ENCODE data around the gene ZNF738.
A peak's percentile ranks its signal among the peaks of the same experiment; 100 is the strongest.
"Not testable (repeated sequence)": the region's sequence is repeated elsewhere in the genome, so short reads cannot be mapped to it uniquely, and the experiment has no call there.

The ZNF738 gene

GRCh38 chr19:21358768-21359451 lies at the start of gene ZNF738:
ZNF738 (plus strand) TSS chr19:21359000; CDS start chr19:21359141, 141 bp downstream.
- peak; percentile 96 for DNase-seq (ENCODE audit: low read depth)

- DNase-seq (ENCODE audit: low read depth), result not testable (repeated sequence)
Measured at GRCh38 chr19:21312807-21313206, 46.0 kb upstream of the ZNF738 start.

GRCh38 chr19:21314676-21315075 lies 44.1 kb upstream of the ZNF738 start:
- DNase-seq (ENCODE audit: low read depth), result peak; percentile 91

GRCh38 chr19:21317821-21318220 lies 41.0 kb upstream of the ZNF738 start:
- DNase-seq (ENCODE audit: low read depth), result no peak

GRCh38 chr19:21321134-21321533 lies 37.7 kb upstream of the ZNF738 start:
- DNase-seq (ENCODE audit: low read depth), result peak; percentile 14

- DNase-seq (ENCODE audit: low read depth), result peak; percentile 42
Measured at GRCh38 chr19:21321996-21322395, 36.8 kb upstream of the ZNF738 start.

- DNase-seq (ENCODE audit: low read depth), result no peak
Measured at GRCh38 chr19:21322528-21322927, 36.3 kb upstream of the ZNF738 start.

GRCh38 chr19:21323000-21323399 lies 35.8 kb upstream of the ZNF738 start:
- no peak for DNase-seq (ENCODE audit: low read depth)

GRCh38 chr19:21326169-21326568 lies 32.6 kb upstream of the ZNF738 start:
- DNase-seq (ENCODE audit: low read depth), result no peak

- DNase-seq (ENCODE audit: low read depth), result peak; percentile 1
Measured at GRCh38 chr19:21328406-21328805, 30.4 kb upstream of the ZNF738 start.

GRCh38 chr19:21328885-21329605 lies 29.8 kb upstream of the ZNF738 start, which contains the start of gene ZNF708:
ZNF708 (minus strand) TSS chr19:21329410; CDS start chr19:21329212, 198 bp downstream.
- peak; percentile 87 for DNase-seq (ENCODE audit: low read depth)

GRCh38 chr19:21335721-21336120 lies 23.1 kb upstream of the ZNF738 start:
- no peak for DNase-seq (ENCODE audit: low read depth)

GRCh38 chr19:21344841-21345240 lies 14.0 kb upstream of the ZNF738 start:
- DNase-seq (ENCODE audit: low read depth), result not testable (repeated sequence)

GRCh38 chr19:21352830-21353229 lies 6.0 kb upstream of the ZNF738 start:
- DNase-seq (ENCODE audit: low read depth), result no peak

- no peak for DNase-seq (ENCODE audit: low read depth)
Measured at GRCh38 chr19:21362291-21362690, 3.5 kb downstream of the ZNF738 start.

GRCh38 chr19:21383980-21384582 lies 25.3 kb downstream of the ZNF738 start:
- no peak for DNase-seq (ENCODE audit: low read depth)

- DNase-seq (ENCODE audit: low read depth), result no peak
Measured at GRCh38 chr19:21396121-21396520, 37.3 kb downstream of the ZNF738 start.

- DNase-seq (ENCODE audit: low read depth), result peak; percentile 94
Measured at GRCh38 chr19:21396893-21397572, 38.2 kb downstream of the ZNF738 start, which contains the start of gene ZNF493. ZNF493 (plus strand) TSS chr19:21397133; CDS start chr19:21397238, 105 bp downstream.

- no peak for DNase-seq (ENCODE audit: low read depth)
Measured at GRCh38 chr19:21398851-21399250, 40.1 kb downstream of the ZNF738 start.

- no peak for DNase-seq (ENCODE audit: low read depth)
Measured at GRCh38 chr19:21402303-21402985, 43.6 kb downstream of the ZNF738 start.

GRCh38 chr19:21410166-21410565 lies 51.4 kb downstream of the ZNF738 start:
- no peak for DNase-seq (ENCODE audit: low read depth)

GRCh38 chr19:21422244-21422643 lies 63.4 kb downstream of the ZNF738 start:
- DNase-seq (ENCODE audit: low read depth), result no peak

All from amniotic epithelial cell (primary cell).